NK-92 treated with Interleukin-12 subunit alpha and Interleukin-12 subunit beta, amount 100 ng/mL, for 24 hours (cell line): ENCODE data around the gene RTN4RL2.
A peak's percentile ranks its signal among the peaks of the same experiment; 100 is the strongest.

Experiments used
- DNase-seq: peaks from one replicate; lab custom pipeline; 2025; lab: John Stamatoyannopoulos, UW

RTN4RL2 gene

DNA sequence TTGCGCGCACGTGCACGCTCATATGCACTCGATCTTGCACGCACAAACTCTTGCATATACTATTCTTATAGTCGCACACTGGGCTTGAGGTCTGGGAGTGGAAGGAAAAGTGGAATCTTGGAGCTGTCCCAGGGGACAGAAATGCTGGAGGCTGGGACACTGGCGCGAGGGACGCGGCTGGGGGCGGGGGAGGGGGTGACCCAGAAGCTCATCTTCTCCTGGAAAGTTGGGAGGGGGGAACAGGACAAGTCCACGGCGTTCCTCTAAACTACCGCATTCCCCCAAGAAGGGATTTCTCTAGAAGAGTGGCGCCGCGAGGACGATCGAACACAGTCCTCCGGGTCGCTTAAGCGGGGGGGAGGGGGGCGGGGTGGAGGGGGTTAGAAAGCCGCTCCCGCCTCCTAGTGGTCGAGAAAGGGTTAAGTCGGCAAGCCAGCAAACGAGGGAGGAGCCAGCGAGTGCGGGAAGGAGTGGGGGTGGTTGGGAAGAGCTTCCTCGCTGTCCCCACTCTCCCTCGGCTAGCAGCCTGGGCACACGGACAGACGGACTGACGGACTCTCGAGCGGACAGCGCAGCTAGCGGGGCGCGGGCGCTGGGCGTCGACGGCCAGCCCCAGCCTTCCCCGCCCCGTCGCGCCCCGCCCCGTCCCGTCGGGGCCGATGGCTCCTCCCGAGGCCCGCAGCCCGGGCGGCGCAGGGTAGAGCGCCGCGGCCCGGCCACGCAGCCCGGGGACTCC lies at the start of gene RTN4RL2:
Gene RTN4RL2 (plus strand): TSS at position 507 of the 736 bp plus-strand sequence. CDS start 338 bp downstream, outside the sequence.
- DNase-seq = no peak

DNA sequence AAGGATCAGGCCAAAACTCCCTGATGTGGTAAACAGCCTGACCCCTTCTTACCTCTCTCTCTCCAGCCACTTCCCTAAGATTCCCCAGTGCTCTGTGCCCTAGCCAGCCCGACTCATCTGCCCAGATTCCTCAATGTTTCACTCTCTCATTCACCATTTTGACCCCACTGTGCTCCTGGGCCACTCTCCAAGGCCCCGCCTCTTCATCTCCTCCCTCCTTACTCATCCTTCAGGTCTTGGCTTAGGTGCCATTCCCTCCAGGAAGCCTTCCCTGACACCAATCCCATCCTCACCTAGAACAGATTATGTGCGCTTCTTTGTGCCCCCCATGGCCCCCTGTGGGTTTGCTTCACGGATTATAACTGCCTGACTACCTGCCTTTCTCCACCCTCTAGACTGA lies 46.6 kb upstream of the RTN4RL2 start:
- no peak for DNase-seq

DNA sequence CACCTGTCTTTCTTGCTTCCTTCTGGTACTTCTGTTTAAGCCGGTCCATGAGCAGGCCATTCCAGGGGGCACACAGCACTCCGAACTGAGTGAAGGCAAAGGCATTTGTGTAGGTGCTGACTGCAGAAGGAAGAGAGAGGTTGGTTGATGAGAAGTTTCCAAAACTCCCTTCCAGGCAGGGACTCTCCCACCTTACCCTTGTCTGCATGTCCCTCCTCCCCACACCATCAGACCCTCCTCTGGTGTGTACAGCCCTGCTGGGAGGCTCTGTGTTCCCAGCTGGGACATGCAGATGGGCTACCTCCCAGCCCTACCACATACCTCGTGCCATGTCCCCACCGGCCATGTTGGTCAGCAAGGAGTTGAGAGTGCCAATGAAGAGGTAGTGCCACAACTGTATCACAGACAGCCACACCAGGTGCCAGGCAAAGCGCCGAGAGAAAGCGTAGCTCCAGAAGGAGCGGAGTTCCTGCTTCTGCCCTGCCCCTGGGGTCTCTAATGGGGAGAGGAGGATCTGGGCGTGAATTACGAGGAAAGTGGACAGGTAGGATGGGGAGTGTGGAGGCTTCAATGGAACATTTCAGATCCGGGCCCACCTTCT lies 45.6 kb upstream of the RTN4RL2 start:
- DNase-seq = no peak

DNA sequence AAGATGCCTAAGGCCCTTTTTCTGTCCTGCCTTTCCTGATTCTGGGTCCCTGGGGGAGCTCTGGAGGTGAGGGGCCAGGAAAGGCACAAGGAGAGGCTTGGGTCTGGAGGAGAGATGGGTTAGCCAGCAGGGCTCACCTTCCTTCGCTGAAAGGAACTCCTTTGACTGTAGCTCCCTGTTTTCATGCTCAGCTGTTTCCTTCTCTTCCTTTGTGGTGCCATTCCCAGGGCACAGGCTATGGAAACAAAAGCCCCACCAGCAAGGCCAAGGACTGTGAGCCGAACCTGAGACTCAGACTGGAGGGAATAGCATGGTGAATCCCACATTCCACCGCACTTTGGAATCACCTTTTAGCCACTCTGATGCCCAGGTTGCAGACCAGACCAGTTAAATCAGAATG lies 43.9 kb upstream of the RTN4RL2 start:
- no peak for DNase-seq

DNA sequence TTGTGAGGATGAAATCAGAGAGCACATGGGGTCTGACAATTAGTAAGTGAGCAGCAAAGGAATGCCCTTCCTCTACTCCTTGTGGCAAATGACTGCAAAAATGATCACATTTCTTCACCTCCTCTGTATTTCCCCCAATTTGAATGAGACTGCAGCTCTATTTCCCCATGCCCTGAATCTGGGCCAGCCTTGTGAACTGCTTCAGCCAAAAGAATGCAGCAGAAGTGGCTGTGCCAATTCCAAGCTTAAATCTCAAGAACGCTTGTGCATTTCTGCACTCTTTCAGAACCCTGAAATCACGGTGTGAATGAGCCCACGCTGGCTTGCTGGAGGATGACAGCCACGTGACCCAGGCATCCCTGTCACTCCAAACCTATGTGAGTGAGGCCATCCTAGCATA lies 43.3 kb upstream of the RTN4RL2 start:
- no peak for DNase-seq

DNA sequence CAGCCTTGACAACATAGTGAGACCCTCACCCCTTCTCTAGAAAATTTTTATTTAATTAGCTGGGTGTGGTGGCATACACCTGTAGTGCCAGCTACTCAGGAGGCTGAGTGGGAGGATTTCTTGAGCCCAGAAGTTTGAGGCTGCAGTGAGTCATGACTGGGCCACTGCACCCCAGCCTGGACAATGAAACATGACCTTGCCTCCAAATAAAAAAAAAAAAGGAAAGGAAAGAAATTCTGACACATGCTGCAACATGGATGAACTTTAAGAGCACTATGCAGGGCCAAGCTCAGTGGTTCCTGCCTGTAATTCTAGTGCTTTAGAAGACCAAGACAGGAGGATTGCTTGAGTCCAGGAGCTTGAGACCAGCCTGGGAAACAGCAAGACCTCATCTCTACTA lies 42.2 kb upstream of the RTN4RL2 start:
- DNase-seq = no peak

DNA sequence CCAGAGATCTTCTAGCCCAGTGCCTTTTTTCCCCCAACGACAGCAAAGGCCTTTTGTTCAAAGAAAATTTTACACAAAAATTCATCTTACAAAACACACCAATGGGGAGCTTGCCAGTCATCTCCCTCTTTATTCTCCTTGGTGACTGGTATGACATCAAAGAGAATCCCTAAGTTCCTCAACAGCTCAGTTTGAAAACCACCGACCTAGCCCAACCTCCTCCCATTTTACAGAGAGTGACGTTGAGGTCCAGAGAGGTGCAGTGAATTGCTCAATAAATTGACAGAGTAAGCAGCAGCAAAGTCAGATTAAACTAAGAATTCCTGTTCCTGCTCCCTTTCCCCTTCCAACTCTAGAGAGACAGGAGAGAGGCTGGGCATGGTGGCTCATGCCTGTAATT lies 41.2 kb upstream of the RTN4RL2 start:
- no peak for DNase-seq

DNA sequence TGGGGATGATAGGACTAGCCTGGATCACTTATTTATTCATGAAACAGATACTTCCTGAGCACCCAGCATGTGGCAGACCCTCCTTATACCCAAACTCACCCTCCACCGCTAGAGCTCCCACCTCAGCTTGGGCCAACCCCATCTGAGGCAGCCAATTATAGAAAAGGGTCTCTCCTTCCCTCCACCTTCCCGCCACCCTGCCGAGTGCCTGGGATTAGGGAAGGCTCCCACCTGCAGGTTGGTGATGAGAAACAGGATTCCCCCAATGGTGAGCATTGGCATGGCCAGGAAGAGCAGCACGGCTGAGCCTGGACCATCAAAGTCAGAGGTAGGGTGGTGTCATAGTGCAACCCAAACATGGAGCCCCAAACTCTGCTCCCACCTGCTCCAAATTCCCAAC lies 39.3 kb upstream of the RTN4RL2 start:
- no peak for DNase-seq

DNA sequence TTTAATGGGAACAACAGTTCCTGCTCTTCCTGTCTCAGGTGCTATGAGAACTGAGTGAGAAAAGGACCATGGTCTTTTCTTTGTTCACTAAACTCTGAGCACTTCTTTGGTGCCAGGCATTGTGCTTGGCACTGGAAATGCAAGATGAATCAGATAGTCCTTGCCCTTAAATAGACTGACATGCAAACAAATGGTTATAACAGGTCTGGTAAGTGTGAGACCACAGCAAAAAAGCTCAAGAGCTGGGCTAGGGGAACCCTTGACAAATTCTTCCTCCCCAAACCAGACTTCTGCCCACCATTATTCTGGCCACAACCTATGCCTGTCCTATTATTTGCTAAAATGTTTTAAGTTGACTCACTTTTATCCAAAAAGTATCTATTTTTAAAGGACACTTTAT lies 38.5 kb upstream of the RTN4RL2 start:
- DNase-seq = peak; percentile 12

DNA sequence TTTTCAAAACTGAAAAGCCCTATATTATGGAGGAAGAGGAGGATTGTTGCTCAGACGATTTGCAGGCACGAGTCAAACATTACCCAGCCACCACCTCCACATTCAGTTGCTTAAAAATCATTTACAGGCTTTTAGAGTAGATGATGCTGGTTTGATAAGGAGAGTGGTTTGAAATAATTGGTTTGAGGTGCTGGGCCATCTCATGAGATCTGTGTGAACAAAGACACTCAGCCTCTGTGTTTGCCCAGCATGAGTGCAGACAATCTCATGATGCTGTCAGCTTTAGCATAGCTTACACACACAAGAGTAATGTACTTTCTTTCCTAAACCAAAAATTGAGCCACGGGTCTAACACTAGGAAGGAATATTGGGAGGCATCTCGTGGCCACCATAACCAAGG lies 37.7 kb upstream of the RTN4RL2 start:
- no peak for DNase-seq

DNA sequence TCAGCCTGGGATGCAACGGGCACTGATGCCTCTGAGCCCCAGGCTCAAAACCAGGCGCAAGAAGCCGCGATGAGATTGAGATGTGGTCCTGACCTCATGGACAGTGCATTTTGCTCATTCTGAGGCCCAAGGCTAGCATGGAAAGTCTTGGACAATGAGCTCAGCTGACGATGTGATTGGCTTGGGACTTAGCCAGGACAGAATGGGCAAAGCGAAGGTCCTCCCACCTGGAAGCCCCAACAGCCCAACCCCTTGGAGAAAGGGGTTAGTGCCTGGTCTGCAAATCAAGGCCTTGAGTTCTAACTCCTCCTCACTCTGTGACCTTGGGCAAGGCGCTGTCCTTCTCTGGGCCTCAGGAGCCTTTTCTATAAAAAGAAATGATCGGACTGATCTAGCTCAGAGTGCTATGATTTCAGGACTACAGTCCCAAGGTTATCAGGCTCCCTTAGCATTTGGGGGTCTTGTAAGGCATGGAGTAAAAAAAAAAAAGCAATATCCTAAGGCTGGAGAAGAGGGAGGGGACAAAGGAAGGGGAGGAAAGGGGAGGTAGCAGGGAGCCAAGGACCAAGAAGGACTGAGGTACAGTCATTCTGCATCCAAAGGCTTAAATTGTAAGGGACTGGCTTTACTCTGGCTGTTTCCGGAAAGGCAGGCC lies 36.1 kb upstream of the RTN4RL2 start:
- no peak for DNase-seq

DNA sequence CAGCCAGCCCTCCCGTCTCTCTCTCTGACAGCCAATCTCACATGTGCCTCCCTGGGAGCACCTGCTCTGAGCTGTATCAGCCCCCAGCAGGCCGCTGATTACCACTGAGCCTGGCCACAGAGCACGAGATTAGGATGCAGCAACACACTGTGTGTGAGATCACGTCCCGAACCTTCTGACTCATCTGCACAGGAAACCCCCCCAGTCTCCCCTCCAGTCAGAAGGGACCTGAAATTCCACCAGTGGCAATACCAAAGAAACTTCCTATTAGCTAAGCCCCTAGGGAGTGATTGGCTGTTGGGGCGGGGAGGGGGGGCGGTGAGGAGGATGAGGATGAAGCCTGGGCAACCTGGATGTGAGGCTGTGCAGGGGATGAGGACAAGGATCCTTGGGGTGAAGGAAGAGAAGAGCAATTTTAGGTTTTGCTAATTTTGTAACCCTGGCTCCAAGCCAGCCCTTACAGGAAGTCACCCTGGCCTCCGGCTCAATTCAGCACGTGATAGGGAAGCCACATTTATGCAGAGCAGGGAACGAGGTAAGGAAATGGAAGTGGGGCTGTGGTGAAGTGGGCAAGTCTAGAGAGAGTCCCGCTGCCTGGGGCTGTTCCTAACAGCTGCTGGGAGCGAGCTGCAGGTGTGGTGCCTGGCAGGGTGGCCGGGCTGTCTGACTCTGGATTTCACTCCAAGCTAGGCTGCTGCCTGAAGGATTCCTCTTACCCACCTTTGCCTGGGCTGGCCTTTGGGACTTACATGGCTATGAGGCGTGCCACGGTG lies 35.4 kb upstream of the RTN4RL2 start:
- DNase-seq = peak; percentile 89

DNA sequence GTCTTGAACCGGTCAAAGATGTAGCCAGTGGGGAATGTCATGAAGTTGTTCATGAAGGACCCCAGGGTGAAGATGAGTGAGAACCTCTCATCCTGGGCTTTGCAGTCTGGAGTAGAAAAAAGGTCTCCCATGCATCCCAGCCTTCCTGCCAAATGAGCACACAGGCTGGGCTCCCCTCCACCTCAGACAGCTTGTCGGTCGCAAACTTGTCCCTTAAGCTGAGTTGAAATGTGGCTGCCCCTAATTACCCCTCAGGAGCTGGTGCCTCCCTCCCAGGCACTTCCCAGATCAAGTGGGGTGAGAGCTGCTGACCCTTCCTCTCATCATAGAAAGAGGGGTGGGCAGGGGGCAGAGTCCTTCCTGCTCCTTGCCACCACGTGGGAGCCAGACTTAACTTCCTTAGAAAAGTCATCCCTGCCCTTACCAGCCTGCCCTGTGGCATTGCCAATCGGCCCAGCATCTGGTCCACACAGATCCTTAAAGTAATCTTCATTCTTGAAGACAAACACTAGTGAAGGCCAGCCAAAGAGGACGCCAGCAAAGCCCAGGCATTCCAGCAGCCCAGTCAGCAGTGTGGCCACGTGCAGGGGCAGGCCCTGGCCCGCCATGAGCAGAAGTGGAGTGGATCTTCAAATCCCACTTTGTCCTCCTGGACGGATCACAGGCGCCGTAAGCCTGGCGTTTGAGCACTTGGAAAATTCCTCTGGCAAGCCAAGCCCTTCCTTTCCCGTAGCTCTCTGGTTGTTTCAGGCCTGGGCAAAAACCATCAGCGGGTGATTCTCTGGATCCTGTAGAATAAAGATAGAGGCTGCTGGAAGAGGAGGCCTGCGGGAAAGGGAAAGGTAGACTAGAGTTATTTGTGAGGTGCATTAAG lies 34.5 kb upstream of the RTN4RL2 start:
- DNase-seq = no peak

DNA sequence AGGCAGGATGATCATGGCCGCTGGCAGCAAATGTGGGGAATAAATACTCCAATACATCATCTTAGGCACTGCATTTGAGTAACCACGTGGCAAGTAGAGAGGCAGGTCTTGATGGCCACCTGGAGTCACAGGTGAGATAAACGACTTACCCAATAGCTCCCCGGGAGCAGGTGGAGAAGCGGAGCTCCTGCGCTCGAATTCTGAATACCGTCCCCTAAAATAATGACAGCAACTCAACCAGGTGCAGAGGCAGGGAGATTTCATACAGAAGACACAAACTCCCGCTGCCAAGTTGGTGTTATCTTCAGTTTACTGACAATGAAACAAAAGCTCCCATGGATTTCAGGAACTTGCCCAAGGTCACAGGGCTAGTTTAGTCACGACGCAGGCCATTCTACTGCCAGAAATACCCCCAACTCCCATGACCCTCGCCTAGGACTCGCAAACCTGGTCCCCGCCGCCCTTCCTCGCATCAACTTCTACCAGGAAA lies 33.8 kb upstream of the RTN4RL2 start:
- no peak for DNase-seq

DNA sequence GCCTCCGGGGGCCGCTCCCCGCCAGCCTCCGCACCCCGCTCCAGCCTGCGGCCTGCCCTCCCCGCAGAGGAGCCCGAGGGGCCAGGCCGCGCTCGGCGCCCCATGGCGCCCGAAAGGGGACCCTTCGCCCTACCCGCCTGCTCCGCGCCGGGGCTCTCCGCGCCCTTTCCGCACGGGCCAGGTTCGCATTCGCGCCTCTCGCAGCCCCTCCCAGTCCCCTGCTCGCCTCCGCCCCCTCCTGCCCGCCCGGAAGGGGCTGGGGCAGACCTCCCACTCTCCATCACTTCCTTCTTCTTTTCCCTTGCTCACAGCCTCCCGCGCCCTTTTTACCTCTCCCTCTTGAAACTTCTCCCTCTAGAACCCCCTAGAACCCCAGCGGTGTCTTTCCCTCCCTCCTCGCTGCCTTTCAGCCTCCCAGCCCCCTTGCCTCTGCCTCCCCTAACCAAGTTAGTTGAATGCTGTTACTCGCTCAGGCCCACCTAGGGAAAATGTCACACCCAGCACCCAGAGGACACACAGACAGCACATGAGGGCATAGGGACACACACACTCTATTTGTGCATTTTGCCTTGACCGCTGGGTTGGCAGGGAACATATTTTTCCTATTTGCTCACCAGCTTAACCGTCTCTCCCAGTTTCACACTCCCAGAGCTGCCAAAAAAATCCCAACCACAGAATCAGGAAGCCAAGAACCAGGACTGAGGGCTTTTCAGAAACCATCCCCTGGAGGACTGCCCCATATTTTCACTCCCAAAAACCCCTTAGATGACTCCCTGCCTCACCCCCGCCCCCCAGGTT lies 33.2 kb upstream of the RTN4RL2 start, which contains the start of gene SLC43A3:
Gene SLC43A3 (minus strand): TSS at position 193 of the 798 bp plus-strand sequence. CDS start 949 bp downstream, outside the sequence.
- DNase-seq = peak; percentile 79

DNA sequence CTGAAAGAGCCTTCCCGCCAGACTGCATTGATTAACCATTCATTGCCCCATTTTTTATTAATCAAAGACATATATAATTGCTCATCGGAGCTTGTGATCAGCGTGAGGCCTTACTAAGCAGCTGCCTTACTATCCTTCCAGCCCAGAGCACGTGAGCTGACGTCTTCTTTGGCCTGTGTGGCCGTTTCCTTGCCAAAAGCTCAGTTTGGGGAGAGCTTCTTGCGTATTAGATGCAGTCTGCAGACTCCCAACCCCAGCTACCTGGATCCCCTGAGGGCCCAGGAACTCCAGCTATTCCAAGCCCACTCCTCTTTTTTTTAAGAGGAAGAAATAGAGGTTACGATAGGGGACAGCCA lies 32.6 kb upstream of the RTN4RL2 start:
- no peak for DNase-seq

DNA sequence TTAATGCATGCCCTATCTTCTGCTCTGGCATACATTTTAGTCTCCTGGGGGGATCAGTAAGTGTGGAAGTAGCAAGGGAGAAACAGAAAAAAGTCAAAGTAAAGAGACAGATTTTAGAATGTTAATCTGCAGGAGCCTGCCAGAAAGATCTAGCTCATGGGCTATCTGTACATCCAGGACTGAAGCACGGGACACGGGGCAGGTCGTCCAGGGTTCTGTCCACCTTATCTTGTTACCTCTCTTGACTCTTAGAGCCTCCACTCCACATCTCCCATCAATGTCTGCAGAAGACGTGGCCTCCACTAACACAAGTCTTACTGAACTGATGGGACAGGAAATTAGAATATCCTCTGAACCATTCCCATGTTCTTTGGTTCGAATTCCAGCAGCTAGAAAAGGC lies 31.7 kb upstream of the RTN4RL2 start:
- DNase-seq = no peak

DNA sequence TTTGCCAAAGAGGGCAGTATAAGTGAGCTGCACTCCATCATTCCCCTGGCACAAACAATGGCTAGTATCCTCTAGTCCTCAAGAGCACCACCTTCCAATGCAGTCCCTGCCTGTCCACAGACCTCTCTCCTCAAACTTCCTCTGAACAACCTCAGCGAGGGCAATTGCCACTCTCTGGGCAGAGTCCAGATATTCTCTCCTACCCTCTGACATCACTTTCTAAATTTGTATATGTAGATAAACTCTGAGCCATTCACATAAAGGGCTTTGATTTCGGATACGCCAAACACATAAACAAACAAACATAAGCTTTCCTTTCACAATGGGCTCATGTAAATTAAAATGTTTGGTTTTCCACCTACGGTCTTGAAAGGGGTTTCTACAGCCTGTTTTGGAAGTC lies 30.4 kb upstream of the RTN4RL2 start:
- no peak for DNase-seq

DNA sequence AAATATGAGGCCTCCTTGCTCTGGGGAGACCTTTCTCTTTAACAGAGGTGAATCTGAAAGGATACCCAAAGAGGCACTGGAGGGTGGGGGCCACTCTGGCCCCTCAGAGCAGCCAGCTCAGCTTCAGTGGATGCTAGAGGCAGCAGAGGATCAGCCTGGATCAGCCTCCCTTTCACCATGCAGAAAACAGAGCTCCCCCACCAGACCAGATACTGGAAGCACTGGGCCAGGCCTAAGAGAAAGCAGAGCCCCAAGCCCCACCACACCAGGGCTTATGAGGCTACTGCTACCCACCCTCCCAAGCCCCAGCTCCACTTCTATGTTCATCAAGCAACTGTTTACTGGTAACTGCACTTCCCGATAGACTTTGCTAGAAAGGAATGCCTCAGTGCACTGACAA lies 29.4 kb upstream of the RTN4RL2 start:
- no peak for DNase-seq

DNA sequence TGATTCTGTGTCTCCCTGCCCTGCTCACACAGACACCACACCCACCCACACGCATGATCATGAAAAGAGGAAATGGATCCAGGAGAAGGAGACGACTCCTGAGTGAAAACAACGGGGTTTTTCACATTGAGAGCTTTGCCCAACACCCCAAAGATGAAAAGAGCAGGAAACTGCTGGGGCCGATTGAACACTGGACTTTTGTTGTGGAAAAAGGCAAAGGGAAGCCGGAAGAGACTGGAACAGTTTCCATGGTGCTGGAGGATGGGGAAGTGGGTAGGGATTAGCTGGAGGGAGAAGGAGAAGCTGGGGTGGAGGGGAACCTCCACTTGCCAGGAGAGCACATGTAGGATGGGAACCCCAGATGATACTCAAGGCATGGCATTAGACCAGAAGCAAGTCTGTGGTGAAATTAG lies 28.2 kb upstream of the RTN4RL2 start:
- DNase-seq = no peak
